Activated CD8-positive, alpha-beta memory T cell treated with anti-CD3 and anti-CD28 coated beads, Interleukin-2, amount 50 U/mL, for 24 hours (primary cell): Measurements from ENCODE around the gene RBM33.

ENCODE experiments used
- DNase-seq: peaks from one replicate; pipeline ENCODE4 v3.0.0-alpha.2; 2020; ENCODE audit errors: extremely low read depth

The RBM33 gene

GRCh38 chr7:155773531-155773930 is 129.1 kb downstream of the RBM33 start:
- DNase-seq, result no peak

- DNase-seq, result no peak
Observed at GRCh38 chr7:155774947-155775346, 130.5 kb downstream of the RBM33 start.

GRCh38 chr7:155775691-155776090 is 131.2 kb downstream of the RBM33 start:
- DNase-seq, result no peak

DNA sequence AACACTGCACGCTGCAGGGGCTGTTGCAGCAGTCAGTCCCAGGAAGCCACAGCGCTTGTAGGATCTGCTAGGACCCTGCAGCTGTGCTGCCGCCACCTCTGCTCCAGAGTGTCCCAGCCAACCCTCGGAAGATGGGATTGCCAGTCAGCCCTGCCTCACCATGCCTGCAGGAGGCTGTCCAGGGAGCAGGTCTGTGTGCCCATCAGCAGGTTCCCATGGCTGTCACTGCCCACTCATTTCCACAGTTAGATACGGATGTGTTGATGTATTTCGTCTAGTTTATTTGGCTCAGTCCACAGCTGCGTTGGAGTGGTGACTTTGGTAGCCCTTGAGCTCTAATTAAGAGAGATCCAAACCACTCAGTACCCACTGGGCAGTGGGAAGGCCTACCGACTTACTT is 132.1 kb downstream of the RBM33 start:
- no peak for DNase-seq

GRCh38 chr7:155778349-155778748 is 133.9 kb downstream of the RBM33 start:
- no peak for DNase-seq

- no peak for DNase-seq
Observed at GRCh38 chr7:155780884-155781283, 136.4 kb downstream of the RBM33 start.

DNA sequence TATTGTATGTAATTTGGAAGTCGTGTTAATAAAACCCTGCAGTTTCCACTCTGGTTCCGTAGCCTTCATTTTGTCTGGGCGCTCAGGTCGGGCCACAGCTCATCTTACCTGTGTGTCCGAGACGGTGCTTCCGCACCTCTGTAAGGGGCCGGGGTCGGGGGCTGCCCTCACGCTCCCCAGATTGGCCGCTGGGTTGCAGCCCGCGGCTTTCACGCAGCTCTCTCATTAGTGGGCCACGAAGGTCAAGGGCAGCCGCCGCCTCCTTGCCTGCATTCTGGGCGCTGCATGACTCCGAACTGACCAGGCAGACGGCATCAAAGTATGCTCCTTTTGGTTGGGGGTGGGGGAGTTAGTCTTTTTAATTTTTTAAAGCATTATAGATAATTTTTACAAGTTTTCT is 137.0 kb downstream of the RBM33 start:
- no peak for DNase-seq

DNA sequence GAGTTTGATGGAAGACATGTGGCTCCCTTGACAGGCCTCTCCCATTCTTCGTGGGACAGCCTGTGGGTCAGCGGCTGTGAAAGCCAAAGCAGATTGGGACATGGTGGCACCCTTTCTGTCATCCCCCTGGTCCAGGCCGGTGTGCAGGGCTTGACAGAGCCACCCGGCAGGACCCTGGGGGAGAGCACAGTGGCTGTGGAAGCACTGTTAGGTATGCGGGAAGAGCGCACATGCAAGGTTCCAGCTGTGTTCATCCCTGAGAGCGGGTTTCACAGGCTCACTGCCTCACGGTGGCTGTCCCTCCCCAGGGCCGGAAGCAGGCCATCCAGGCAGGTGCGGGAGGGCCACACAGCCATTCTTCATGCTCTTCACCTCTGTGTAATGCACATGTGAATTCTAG is 138.0 kb downstream of the RBM33 start:
- DNase-seq, result no peak

DNA sequence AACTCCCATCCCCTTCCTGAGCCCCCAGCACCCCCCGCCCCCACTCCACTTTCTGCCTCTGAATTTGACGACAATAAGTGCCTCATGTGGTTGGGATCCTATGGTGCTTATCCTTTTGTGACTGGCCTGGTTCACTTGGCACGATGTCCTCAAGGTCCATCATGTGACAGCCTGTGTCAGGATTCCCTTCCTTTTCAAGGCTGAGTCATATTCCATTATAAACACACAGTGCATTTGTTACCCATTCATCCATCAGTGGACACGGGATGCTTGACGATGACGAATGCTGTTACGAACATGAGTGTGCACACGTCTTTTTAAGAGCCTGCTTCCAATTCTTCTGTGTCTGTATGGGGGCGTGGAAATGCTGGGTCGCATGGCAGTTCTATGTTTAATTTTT is 141.1 kb downstream of the RBM33 start:
- DNase-seq, result no peak

DNA sequence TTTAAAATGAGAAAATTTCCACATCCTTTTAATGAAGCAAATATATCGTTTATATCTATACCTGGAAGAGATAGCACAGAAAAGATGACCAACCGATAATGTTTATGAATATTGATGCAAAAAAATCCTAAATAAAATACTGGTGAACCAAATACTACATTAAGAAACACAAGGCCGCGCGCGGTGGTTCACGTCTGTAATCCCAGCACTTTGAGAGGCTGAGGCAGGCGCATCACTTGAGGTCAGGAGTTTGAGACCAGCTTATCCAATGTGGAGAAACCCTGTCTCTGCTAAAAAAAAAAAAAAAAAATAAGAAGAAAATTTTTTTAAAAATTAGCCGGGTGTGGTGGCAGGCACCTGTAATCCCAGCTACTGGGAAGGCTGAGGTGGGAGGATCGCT is 142.0 kb downstream of the RBM33 start:
- DNase-seq, result no peak

DNA sequence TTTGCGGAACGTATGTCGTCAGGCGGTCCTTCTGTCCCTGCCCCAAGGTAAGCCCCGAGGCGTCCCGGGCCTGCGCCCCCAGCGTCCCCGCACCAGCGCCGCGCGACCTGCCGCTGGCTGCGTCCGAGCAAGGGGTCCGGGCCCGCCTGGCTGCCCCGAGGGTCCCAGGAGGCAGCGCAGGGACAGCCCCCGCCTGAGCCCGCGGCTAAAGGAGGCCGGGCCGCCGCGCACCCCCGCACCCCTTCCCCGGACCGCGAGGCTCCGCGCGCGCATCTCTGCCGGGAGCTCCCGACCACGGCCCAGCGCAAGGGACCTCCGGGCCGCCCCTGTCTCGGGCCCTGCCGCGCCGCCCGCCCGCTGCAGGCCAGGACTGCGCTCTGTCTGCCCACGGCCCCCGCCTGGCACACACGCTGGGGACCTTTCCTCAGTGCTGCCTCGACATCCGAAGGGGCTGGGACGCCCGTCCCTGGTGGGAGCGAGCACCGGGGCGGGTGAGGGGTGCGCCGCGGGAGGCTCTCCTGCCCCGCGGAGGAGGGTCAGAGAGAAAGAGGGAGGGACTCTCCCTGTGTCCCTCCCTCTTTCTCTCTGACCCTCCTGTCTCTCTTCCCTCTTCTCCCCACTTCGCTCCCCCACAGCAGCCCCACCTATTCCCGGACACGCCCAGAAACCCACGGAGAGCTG is 142.8 kb downstream of the RBM33 start:
- no peak for DNase-seq

DNA sequence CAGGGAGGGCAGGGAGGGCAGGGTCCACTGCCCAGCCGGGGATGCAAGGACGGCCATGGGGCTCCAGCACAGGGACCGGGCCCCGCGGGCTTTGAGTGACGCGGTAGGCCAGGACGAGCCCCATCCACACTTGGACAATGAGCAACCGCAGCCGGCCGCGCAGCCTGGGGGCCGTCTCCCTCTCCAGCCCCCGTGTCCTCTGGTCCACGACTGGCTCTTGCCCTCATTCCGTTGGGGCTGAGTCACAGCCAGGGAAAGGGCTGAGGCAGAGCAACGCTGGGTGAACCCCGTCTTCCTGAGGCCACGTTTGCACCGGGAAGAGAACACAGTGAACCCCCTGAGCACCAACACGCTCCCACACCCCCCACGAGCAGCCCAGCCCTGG is 144.1 kb downstream of the RBM33 start:
- DNase-seq, result no peak

DNA sequence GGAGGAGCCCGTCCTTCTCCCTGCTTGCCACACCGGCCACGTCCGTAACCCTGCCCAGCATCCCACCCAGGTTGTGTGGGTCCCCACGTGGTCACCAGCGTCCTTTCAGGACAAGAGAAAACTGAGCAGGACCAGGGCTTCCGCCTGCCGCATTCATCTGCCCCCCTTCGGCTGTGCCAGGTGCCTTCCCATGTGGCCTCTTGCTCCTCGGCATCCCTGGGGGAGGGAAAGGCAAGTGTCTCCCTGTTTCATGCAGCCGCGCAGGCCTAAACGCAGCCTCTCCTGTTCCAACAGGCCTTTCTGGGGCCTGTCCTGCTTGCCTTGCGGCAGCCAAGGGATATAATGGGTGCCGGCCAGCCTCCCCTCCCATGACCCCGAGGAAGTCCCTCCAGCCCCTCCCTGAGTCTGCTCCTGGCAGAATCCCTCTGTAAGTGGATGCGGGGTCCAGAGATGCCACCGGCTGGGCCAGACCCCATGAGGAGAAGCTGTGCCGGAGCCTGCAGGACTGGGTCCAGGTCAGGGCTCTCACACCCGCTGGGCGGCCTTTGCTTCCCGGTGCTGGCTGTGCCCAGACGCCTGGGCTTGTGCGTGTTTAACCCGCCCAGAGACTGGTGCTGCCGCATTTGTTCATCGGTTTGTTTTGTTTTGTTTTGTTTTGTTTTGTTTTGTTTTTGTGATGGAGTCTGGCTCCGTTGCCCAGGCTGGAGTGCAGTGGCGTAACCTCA is 144.7 kb downstream of the RBM33 start:
- DNase-seq, result no peak

GRCh38 chr7:155790666-155791065 is 146.2 kb downstream of the RBM33 start:
- DNase-seq, result no peak

DNA sequence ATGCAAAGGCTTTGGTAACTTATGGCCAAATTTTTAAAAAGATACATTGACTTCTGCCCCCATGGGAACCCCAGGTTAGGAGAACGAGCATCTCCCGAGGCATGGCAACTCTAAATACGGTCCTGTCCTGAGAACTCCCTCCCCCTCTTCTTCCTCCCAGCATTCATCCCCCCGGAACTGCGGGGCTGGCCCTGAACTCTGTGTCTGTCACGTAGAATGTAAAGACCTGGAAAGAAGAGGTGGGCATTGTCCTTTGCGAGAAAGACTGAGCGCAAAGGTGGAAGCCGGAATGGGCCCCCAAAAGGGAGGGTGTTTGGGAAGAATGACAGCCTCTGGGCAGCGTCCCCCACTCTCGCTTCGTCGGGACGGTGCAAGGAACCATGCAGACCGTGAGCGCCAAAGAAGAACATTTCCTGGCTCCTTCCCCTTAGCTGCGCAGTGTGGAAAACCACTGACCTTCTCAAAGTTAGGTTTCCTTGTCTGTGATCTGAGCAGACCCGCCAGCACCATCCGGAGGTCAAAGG is 146.8 kb downstream of the RBM33 start:
- no peak for DNase-seq

DNA sequence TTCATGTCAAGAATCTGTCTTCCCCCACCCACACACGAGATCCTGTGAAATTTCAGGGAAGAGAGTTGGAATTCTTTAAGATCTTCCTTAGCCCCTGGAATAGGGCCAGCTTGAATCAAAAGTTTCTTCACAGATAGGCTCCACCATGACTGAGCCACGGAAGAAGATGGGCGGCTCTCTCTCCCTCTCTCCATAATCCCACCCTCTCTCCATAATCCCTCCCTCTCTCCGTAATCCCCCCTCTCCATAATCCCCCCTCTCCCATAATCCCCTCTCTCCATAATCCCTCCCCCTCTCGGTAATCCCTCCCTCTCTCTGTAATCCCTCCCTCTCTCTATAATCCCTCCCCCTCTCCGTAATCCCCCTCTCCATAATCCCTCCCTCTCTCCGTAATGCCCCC is 147.4 kb downstream of the RBM33 start:
- no peak for DNase-seq

DNA sequence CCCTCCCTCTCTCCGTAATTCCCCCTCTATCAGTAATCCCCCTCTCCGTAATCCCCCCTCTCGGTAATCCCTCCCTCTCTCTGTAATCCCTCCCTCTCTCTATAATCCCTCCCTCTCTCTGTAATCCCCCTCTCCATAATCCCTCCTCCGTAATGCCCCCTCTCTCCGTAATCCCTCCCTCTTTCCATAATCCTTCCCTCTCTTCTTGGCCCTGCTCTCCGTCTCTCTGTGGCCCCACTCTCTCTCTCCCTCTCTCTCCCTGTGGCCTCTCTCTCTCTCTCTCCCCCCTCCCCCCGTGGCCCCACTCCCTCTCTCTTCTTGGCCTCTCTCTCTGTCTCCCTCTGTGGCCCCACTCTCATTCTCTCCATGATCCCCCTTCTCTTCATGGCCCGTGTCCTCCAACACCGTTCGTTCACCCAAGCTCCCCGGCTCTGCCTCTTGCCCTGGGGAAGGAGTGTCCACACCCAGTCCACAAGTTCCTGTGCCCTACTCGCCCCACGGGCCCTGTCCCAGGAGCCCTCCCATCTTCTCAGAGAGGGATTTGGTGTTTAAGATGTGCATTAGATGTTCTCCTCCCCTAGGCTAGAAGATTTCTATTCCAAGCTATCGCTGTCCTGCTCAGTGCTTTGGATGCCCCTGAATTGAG is 148.0 kb downstream of the RBM33 start:
- DNase-seq, result no peak

DNA sequence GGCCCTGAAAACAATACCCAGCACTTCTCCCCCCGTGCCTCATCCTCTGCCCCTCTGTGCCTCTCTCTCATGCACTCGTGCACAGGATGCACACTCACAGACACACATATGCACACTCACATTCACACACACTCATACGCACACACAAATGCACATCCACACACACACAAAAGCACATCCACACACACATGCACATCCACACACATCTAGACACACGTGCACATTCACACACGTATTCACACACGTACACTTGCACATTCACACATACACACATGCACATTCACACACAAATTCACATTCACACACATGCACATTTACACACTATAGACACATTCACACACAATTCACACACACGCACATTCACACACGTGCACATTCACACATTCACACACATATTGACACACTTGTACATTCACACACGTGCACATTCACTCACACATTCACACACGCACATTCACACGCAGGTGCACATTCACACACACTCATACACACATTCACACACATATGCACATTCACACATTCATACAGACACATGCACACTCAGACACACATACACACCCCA is 148.6 kb downstream of the RBM33 start:
- DNase-seq, result no peak

GRCh38 chr7:155793720-155794119 is 149.3 kb downstream of the RBM33 start:
- no peak for DNase-seq

GRCh38 chr7:155794196-155794595 is 149.7 kb downstream of the RBM33 start:
- DNase-seq, result no peak

DNA sequence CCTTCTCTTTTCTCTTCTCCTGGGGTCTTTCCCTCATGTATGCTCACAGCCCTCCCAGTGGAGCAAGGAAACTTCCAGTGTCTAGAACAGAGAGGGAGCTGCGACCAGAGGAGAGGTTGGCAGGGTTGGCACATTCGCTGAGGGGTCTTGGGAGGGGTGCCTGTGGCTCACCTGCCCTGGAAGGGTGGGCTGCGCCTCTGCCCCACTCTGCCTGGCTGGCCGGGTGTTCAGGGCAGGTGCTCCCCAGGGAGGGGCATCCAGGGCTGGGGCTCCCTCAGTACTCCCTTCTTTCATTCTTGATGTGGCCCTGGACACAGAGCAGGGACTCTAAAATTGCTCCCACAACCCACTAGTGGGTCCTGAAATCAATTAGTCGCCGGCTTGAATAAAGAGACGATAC is 150.9 kb downstream of the RBM33 start:
- no peak for DNase-seq

DNA sequence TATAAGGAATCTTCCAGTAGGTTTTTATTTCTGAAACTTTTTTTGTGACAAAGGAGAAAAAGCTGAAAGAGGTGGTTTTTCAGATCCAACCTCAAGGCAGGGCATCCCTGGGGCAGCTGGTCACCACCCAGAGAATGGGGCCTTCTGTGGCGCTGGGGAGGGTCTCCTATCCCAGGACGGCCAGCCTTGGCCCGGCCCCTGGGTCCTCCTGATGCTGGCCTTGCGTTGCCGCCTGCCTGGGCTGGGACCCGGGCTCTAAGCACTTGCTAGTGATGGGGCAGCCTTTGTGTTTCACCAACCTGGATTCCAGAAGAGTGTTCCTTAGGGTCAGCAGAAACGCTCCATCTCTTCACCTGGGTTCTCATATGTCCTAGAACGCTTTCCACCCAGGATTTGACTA is 151.5 kb downstream of the RBM33 start:
- DNase-seq, result no peak
